Lung (tissue), 16 donors: ENCODE results near the gene SEC24C. TPM values are rescaled to one million over a fixed set of nuclear protein-coding genes. Genes with fewer than 3 reads are reported as not detected.
"Not testable (repeated sequence)": the region's sequence is repeated elsewhere in the genome, so short reads cannot be mapped to it uniquely, and the experiment has no call there.

Experiments
- ATAC-seq: fragments of 200-7000 bp; cut with Tn5 transposase; one replicate; pipeline ENCODE4 v1.9.1; 2020; ENCODE audit warnings: moderate number of reproducible peaks; ENCODE audit not compliant: insufficient read depth, low FRiP score
- DNase-seq, 3 donors: peaks; one replicate each; pipeline ENCODE4 v3.0.0-alpha.2; 2013 to 2017
- H3K27ac ChIP-seq, 2 donors: one replicate each; pipeline ENCODE4 v1.5.1; 2013; ENCODE audit warnings: mild to moderate bottlenecking in 2 of 2, moderate library complexity in 2 of 2, control low read depth in 1 of 2, inconsistent platforms in 1 of 2, low read depth in 1 of 2, low read length in 1 of 2
- H3K27me3 ChIP-seq, 3 donors: one replicate each; pipeline ENCODE4 v1.5.1; 2013; ENCODE audit warnings: low read length in 2 of 3; ENCODE audit not compliant: control insufficient read depth in 3 of 3, insufficient read depth in 3 of 3
- H3K36me3 ChIP-seq, 4 donors: one replicate each; pipeline ENCODE4 v1.5.1; 2013; ENCODE audit warnings: low read length in 4 of 4, mild to moderate bottlenecking in 1 of 4, moderate library complexity in 1 of 4; ENCODE audit not compliant: control insufficient read depth in 4 of 4, insufficient read depth in 4 of 4
- H3K4me1 ChIP-seq, 5 donors: one replicate each; pipeline ENCODE4 v1.5.1; 2013; ENCODE audit warnings: low read length in 5 of 5, mild to moderate bottlenecking in 2 of 5, moderate library complexity in 1 of 5; ENCODE audit not compliant: control insufficient read depth in 5 of 5, insufficient read depth in 5 of 5
- H3K4me3 ChIP-seq: one replicate; pipeline ENCODE4 v1.5.1; 2013; ENCODE audit warnings: mild to moderate bottlenecking, control low read depth, moderate library complexity
- H3K9ac ChIP-seq, 2 donors: one replicate each; pipeline ENCODE4 v1.5.1; 2013; ENCODE audit warnings: low read length in 2 of 2, control low read depth in 1 of 2; ENCODE audit not compliant: insufficient read depth in 1 of 2
- H3K9me3 ChIP-seq, 4 donors: one replicate each; pipeline ENCODE4 v1.5.1; 2013; ENCODE audit warnings: low read length in 3 of 4, mild to moderate bottlenecking in 1 of 4, moderate library complexity in 1 of 4; ENCODE audit not compliant: control insufficient read depth in 4 of 4, insufficient read depth in 3 of 4
- CTCF ChIP-seq: IDR thresholded peaks from 2 replicates; pipeline ENCODE4 v1.5.1; 2012; ENCODE audit warnings: mild to moderate bottlenecking; ENCODE audit errors: control extremely low read depth, extremely low read depth
- WGBS, 2 donors: extraction: QIAGEN DNeasy Blood & Tissue Kit; methylation state at CpG; one replicate each; pipeline ENCODE4 v1.1.7; 2013; 5-methylcytosine and 5-hydroxymethylcytosine counted together
- long read RNA-seq, 5 donors: transcript quantifications; one replicate each; lab custom pipeline, GENCODE V29; 2026
- polyA plus RNA-seq, 2 donors: library from polyadenylated mRNA; stranded (reverse); fragments of 200-250 nt; gene quantifications; one replicate each; pipeline ENCODE4 v1.2.1, GENCODE V29; 2013
- total RNA-seq, 2 donors: library from RNA; depleted of rRNA in 1 of 2; stranded (reverse); fragments of >200 nt in 1 of 2; gene quantifications; one replicate each; pipeline ENCODE4 v1.2.1, GENCODE V29; 2014 to 2021
- donor health status: control.
- donor health status: control.
- donor health status: Bipolar disorder and iron deficiency.
- donor health status: healthy.
- donor health status: DM: yes; HTN: yes; CAD: no.

Gene SEC24C
- 10 to 100 TPM; 67.3 to 77.4 TPM for total RNA-seq
- 10 to 100 TPM; 42.3 to 47.6 TPM for polyA plus RNA-seq
- long read RNA-seq, donor 1, full-length matches to known transcripts: 1 of 38 reads
- long read RNA-seq, donor 1, partial matches to known transcripts: 37 of 38 reads
- long read RNA-seq, donor 1, other reads (novel, unspliced or antisense): 0 of 38 reads
- long read RNA-seq, donor 2, partial matches to known transcripts: 8 of 8 reads
- long read RNA-seq, donor 2, other reads (novel, unspliced or antisense): 0 of 8 reads
- long read RNA-seq, donor 3, full-length matches to known transcripts: 2 of 13 reads
- long read RNA-seq, donor 3, partial matches to known transcripts: 11 of 13 reads
- long read RNA-seq, donor 3, other reads (novel, unspliced or antisense): 0 of 13 reads
- long read RNA-seq, donor 4, partial matches to known transcripts: 34 of 34 reads
- long read RNA-seq, donor 4, other reads (novel, unspliced or antisense): 0 of 34 reads
- long read RNA-seq, donor 5, full-length matches to known transcripts: 1 of 31 reads
- long read RNA-seq, donor 5, partial matches to known transcripts: 30 of 31 reads
- long read RNA-seq, donor 5, other reads (novel, unspliced or antisense): 0 of 31 reads

- H3K36me3 ChIP-seq: peaks cover 11 to 15% (median 13%) of the 10 kb centered on the region in 4 donors
- peaks cover 2 to 19% (median 6%) of the 10 kb centered on the region in 5 donors for H3K4me1 ChIP-seq
Measured at GRCh38 chr10:73743905-73744663, at the start of gene SEC24C. Gene SEC24C (plus strand): TSS chr10:73744372. CDS start chr10:73746833, 2,461 bp downstream.

GRCh38 chr10:73695302-73695701 is 48.9 kb upstream of the SEC24C start:
- not testable (repeated sequence) for H3K27me3 ChIP-seq, H3K9ac ChIP-seq, H3K9me3 ChIP-seq, H3K36me3 ChIP-seq, H3K4me1 ChIP-seq, H3K27ac ChIP-seq, H3K4me3 ChIP-seq, ATAC-seq, DNase-seq

More at GRCh38 chr10:73743905-73744663, at the start of gene SEC24C:
- WGBS, 2 donors: 0% methylated on average over 36 of the region's 36 CpGs
- H3K27ac ChIP-seq: peak within 1 kb of the TSS; percentile 89 to 97
- H3K4me3 ChIP-seq: peak within 1 kb of the TSS; percentile 83
- H3K9me3 ChIP-seq: no peaks in the 10 kb centered on the region
- peak within 1 kb of the TSS; percentile 99 to 100 for H3K9ac ChIP-seq
- H3K27me3 ChIP-seq: no peaks in the 10 kb centered on the region
- ATAC-seq (peak; percentile 90), DNase-seq (peak; percentile 98 to 99 (median 99))
- TF ChIP-seq CTCF: no peak

GRCh38 chr10:73697675-73698159 is 46.5 kb upstream of the SEC24C start, which contains the start of gene AGAP5:
Gene AGAP5 (minus strand): TSS chr10:73698109. CDS start chr10:73697755, 354 bp downstream.
- H3K27me3 ChIP-seq, ATAC-seq, H3K4me1 ChIP-seq, H3K9me3 ChIP-seq, H3K4me3 ChIP-seq, H3K27ac ChIP-seq, H3K36me3 ChIP-seq, H3K9ac ChIP-seq, DNase-seq: not testable (repeated sequence)
- WGBS, 2 donors: 96 to 99% methylated on average over 15 to 16 of the region's 16 CpGs

GRCh38 chr10:73698819-73699218 is 45.4 kb upstream of the SEC24C start:
- not testable (repeated sequence) for H3K4me1 ChIP-seq, ATAC-seq, H3K36me3 ChIP-seq, H3K27me3 ChIP-seq, H3K9me3 ChIP-seq, H3K4me3 ChIP-seq, DNase-seq, H3K27ac ChIP-seq, H3K9ac ChIP-seq
- 93 to 100% methylated on average over 2 of the region's 2 CpGs for WGBS, 2 donors

GRCh38 chr10:73703924-73704323 is 40.2 kb upstream of the SEC24C start:
- not testable (repeated sequence) for H3K27ac ChIP-seq, H3K36me3 ChIP-seq, H3K4me1 ChIP-seq, ATAC-seq, H3K27me3 ChIP-seq, H3K9me3 ChIP-seq, DNase-seq, H3K9ac ChIP-seq, H3K4me3 ChIP-seq

- H3K27ac ChIP-seq, H3K36me3 ChIP-seq, H3K9me3 ChIP-seq, H3K9ac ChIP-seq, DNase-seq, H3K27me3 ChIP-seq, ATAC-seq, H3K4me1 ChIP-seq, H3K4me3 ChIP-seq: not testable (repeated sequence)
- WGBS, 2 donors: 72 to 79% methylated on average over 1 of the region's 1 CpG
Measured at GRCh38 chr10:73705506-73706072, 38.6 kb upstream of the SEC24C start.

- H3K9me3 ChIP-seq, H3K4me1 ChIP-seq, DNase-seq, H3K9ac ChIP-seq, H3K27me3 ChIP-seq, ATAC-seq, H3K36me3 ChIP-seq, H3K4me3 ChIP-seq: not testable (repeated sequence)
- 97% methylated on average over 2 of the region's 2 CpGs for WGBS, 2 donors
- H3K27ac ChIP-seq: peak overlapping the region in 1 of 2 donors; percentile 40
Measured at GRCh38 chr10:73706488-73706887, 37.7 kb upstream of the SEC24C start.
